ENCODE data around the gene FAM120B. TPM values are rescaled to one million over a fixed set of nuclear protein-coding genes. Genes with fewer than 3 reads are reported as not detected.

The FAM120B gene
- total RNA-seq, 1 experiment from 2014 or later: 23.4 TPM

DNA sequence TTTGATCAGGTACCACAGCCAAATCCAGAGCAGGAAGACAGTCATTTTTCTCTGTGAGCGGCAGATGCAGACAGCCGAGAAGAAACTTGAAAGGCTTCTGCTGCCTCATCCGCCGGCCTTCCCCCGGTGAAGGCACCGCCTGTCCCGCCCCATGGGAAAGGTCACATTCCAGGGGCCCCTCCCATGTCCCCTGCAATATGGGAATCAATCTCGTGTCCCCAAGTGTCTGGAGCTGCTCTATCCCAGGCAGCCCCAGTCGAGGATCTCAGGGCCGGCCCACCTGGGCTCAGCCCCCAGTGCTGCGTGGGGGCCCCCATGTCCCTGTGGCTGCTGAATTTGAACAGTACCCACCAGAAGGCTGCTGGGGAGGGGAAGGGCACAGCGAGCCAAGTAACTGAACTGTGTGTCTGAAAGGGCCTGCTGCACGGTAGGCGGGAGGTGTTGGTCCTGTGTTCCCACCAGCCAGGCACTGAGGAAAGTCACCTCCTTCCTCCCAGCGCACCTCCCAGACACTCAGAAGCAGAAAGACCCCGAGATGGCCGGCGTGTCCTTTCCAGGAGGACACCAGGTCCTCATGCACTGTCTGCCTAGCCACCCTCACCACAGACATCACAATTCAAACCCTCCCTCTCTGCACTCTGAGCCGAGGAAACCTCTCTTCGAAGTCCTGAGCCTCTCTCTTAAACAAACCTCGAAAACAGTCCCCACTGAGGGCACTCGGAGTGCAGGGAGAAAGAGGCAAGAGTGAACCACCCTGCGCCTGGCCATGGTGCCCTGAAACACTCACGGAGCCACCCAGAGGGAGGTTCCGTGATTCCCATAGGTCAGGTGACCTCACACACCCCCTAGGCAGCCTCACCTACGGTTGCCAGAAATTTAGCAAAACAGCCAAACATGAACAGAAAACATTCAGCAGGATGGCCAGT, 147.3 kb downstream of the FAM120B start:
- DNase-seq (ENCODE audit: unreplicated experiment): no peak
- Mint-ChIP-seq H3K27ac (ENCODE audit: low read depth, unreplicated experiment) (no peak overlapping the region), H3K4me1 (ENCODE audit: insufficient read depth, unreplicated experiment) (no peaks in the 10 kb centered on the region), H3K36me3 (ENCODE audit: insufficient read depth, unreplicated experiment) (no peaks in the 10 kb centered on the region), H3K9me3 (ENCODE audit: unreplicated experiment) (peaks cover 8% of the 10 kb centered on the region), H3K4me3 (ENCODE audit: unreplicated experiment) (no peak overlapping the region), H3K27me3 (ENCODE audit: insufficient read depth, unreplicated experiment) (no peaks in the 10 kb centered on the region)
- ChIA-PET POLR2A (no interaction called here), CTCF (no interaction called here)
- TF ChIP-seq, protein P1, sequence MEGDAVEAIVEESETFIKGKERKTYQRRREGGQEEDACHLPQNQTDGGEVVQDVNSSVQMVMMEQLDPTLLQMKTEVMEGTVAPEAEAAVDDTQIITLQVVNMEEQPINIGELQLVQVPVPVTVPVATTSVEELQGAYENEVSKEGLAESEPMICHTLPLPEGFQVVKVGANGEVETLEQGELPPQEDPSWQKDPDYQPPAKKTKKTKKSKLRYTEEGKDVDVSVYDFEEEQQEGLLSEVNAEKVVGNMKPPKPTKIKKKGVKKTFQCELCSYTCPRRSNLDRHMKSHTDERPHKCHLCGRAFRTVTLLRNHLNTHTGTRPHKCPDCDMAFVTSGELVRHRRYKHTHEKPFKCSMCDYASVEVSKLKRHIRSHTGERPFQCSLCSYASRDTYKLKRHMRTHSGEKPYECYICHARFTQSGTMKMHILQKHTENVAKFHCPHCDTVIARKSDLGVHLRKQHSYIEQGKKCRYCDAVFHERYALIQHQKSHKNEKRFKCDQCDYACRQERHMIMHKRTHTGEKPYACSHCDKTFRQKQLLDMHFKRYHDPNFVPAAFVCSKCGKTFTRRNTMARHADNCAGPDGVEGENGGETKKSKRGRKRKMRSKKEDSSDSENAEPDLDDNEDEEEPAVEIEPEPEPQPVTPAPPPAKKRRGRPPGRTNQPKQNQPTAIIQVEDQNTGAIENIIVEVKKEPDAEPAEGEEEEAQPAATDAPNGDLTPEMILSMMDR (IDR thresholded peaks at IDR 0.05; ENCODE audit: unreplicated experiment): no peak
- intact Hi-C loops (cut with micrococcal nuclease): no loop called here
- no TSS peak for BruUV-seq (replicated peaks)

GRCh38 chr6:170454512-170455285, 148.1 kb downstream of the FAM120B start:
- intact Hi-C loops (cut with micrococcal nuclease): no loop called here
- no peaks in the 10 kb centered on the region for H3K4me1 Mint-ChIP-seq (ENCODE audit: insufficient read depth, unreplicated experiment)
- ChIA-PET POLR2A (no interaction called here), CTCF (no interaction called here)
- BruUV-seq (replicated peaks): no TSS peak
- peaks cover 8% of the 10 kb centered on the region for H3K9me3 Mint-ChIP-seq (ENCODE audit: unreplicated experiment)
- no peak for DNase-seq (ENCODE audit: unreplicated experiment)
- no peak overlapping the region for H3K27ac Mint-ChIP-seq (ENCODE audit: low read depth, unreplicated experiment)
- no peaks in the 10 kb centered on the region for H3K27me3 Mint-ChIP-seq (ENCODE audit: insufficient read depth, unreplicated experiment)
- no peak overlapping the region for H3K4me3 Mint-ChIP-seq (ENCODE audit: unreplicated experiment)
- no peaks in the 10 kb centered on the region for H3K36me3 Mint-ChIP-seq (ENCODE audit: insufficient read depth, unreplicated experiment)
- TF ChIP-seq, protein P1 (IDR thresholded peaks at IDR 0.05; ENCODE audit: unreplicated experiment): no peak

- no peak overlapping the region for H3K27ac Mint-ChIP-seq (ENCODE audit: low read depth, unreplicated experiment)
- no peak for DNase-seq (ENCODE audit: unreplicated experiment)
- no peaks in the 10 kb centered on the region for H3K4me1 Mint-ChIP-seq (ENCODE audit: insufficient read depth, unreplicated experiment)
- POLR2A ChIA-PET: no interaction called here
- no peaks in the 10 kb centered on the region for H3K27me3 Mint-ChIP-seq (ENCODE audit: insufficient read depth, unreplicated experiment)
- CTCF ChIA-PET: no interaction called here
- TF ChIP-seq, protein P1 (IDR thresholded peaks at IDR 0.05; ENCODE audit: unreplicated experiment): no peak
- intact Hi-C loops (cut with micrococcal nuclease): no loop called here
- H3K4me3 Mint-ChIP-seq (ENCODE audit: unreplicated experiment): no peak overlapping the region
- H3K9me3 Mint-ChIP-seq (ENCODE audit: unreplicated experiment): peaks cover 8% of the 10 kb centered on the region
- BruUV-seq (replicated peaks): no TSS peak
- no peaks in the 10 kb centered on the region for H3K36me3 Mint-ChIP-seq (ENCODE audit: insufficient read depth, unreplicated experiment)
Measured at GRCh38 chr6:170455335-170455979, 148.9 kb downstream of the FAM120B start.

DNA sequence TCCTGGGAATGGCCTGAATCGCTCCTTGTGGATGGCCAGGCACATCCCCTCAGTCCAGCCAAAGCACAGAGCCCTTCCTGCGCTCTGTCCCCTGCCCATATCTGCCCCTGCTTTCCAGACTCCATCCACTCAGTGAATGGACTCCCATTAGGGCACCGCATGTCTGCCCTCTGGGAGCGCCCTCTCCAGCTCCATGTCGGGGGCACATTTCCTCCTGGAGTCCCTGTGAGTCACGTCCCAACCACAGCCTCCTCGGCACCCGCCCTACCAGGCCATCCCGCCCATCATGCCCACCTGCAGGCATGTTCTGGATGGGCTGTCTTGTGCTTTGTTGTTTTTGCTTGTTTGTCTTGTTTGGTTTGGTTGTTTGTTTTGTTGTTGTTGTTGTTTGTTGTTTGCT, 149.8 kb downstream of the FAM120B start:
- POLR2A ChIA-PET: no interaction called here
- no peak overlapping the region for H3K4me3 Mint-ChIP-seq (ENCODE audit: unreplicated experiment)
- peaks cover 8% of the 10 kb centered on the region for H3K9me3 Mint-ChIP-seq (ENCODE audit: unreplicated experiment)
- H3K27me3 Mint-ChIP-seq (ENCODE audit: insufficient read depth, unreplicated experiment): no peaks in the 10 kb centered on the region
- CTCF ChIA-PET: no interaction called here
- no peaks in the 10 kb centered on the region for H3K4me1 Mint-ChIP-seq (ENCODE audit: insufficient read depth, unreplicated experiment)
- H3K27ac Mint-ChIP-seq (ENCODE audit: low read depth, unreplicated experiment): no peak overlapping the region
- TF ChIP-seq, protein P1 (IDR thresholded peaks at IDR 0.05; ENCODE audit: unreplicated experiment): no peak
- no peaks in the 10 kb centered on the region for H3K36me3 Mint-ChIP-seq (ENCODE audit: insufficient read depth, unreplicated experiment)
- intact Hi-C loops (cut with micrococcal nuclease): no loop called here
- no peak for DNase-seq (ENCODE audit: unreplicated experiment)
- no TSS peak for BruUV-seq (replicated peaks)
